Ovary (tissue), 3 donors: ENCODE results near the gene TPX2.

ENCODE experiments used
- POLR2A ChIP-seq: fragments of 450-650 bp; IDR thresholded peaks from one replicate; pipeline ENCODE4 v1.6.1; 2017; ENCODE audit warnings: antibody characterized with exemption, mild to moderate bottlenecking, moderate library complexity
- TF ChIP-seq, protein P1 (sequence below), 3 donors: fragments of 450-650 bp in 2 of 3; fragments of 200-600 bp in 1 of 3; IDR thresholded peaks; one replicate each; pipeline versions ENCODE4 v1.5.1 to v1.8.0; 2016 to 2022; ENCODE audit warnings: antibody characterized with exemption in 3 of 3, mild to moderate bottlenecking in 1 of 3
- donor health status: DM: no; HTN: no; CAD: no.

DNA sequence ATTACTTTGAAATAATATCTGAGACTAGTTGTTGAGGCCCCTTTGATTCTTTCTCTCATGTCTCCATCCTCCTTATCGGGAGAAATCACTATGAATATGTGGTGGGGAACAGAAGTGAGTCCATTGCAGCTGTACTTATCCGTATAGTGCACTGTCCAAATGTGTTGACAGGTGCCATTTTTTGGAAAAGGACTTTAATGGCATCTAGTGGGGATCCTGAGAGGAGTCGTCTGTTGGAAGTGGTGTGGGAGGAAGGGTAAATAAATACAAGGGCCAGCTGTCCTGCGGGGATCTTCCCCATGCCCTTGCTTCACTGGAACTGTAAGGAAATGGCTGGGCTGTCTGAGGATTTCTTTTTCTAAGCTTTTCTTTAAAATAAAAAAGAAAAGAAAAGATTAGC is 19.4 kb downstream of the TPX2 start:
- TF ChIP-seq, protein P1, sequence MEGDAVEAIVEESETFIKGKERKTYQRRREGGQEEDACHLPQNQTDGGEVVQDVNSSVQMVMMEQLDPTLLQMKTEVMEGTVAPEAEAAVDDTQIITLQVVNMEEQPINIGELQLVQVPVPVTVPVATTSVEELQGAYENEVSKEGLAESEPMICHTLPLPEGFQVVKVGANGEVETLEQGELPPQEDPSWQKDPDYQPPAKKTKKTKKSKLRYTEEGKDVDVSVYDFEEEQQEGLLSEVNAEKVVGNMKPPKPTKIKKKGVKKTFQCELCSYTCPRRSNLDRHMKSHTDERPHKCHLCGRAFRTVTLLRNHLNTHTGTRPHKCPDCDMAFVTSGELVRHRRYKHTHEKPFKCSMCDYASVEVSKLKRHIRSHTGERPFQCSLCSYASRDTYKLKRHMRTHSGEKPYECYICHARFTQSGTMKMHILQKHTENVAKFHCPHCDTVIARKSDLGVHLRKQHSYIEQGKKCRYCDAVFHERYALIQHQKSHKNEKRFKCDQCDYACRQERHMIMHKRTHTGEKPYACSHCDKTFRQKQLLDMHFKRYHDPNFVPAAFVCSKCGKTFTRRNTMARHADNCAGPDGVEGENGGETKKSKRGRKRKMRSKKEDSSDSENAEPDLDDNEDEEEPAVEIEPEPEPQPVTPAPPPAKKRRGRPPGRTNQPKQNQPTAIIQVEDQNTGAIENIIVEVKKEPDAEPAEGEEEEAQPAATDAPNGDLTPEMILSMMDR (IDR thresholded peaks at IDR 0.05) = no peak
- TF ChIP-seq POLR2A = no peak
